HepG2 (cell line): Measurements from ENCODE around the gene BARX2. TPM values are rescaled to one million over a fixed set of nuclear protein-coding genes. Genes with fewer than 3 reads are reported as not detected.

ENCODE experiments used
- ASH2L ChIP-seq: fragments of 300-600, 200-600 bp; sonication (generic); IDR thresholded peaks from 2 replicates; pipeline ENCODE4 v1.7.0; 2017; ENCODE audit warnings: low read depth, mild to moderate bottlenecking, moderate library complexity, mixed read lengths, low read length; ENCODE audit not compliant: insufficient read length
- CENPBD1 ChIP-seq: sonication (generic); formaldehyde crosslinking; IDR thresholded peaks from 2 replicates; pipeline ENCODE4 v1.8.0; 2022; ENCODE audit warnings: missing genetic modification reagents, low read depth, mild to moderate bottlenecking, borderline replicate concordance
- CHD2 ChIP-seq: IDR thresholded peaks from 2 replicates; pipeline ENCODE4 v1.6.1; 2011; ENCODE audit warnings: low read depth, low read length, improper control_type of control experiment
- DMAP1 ChIP-seq: IDR thresholded peaks from 2 replicates; pipeline ENCODE4 v1.6.1; 2016
- ELF1 ChIP-seq: sonication (generic); formaldehyde crosslinking; IDR thresholded peaks from 2 replicates; pipeline ENCODE4 v1.4.0; 2020; ENCODE audit warnings: missing genetic modification reagents
- GTF2F1 ChIP-seq: fragments of 150-350 bp; IDR thresholded peaks from 2 replicates; pipeline ENCODE4 v1.6.1; 2014; ENCODE audit warnings: low read length
- HDAC2 ChIP-seq: sonication (generic); formaldehyde crosslinking; IDR thresholded peaks from 2 replicates; pipeline ENCODE4 v1.4.0; 2020; ENCODE audit warnings: missing genetic modification reagents
- HNF4A ChIP-seq: sonication (generic); formaldehyde crosslinking; IDR thresholded peaks from 2 replicates; pipeline ENCODE4 v1.4.0; 2020; ENCODE audit warnings: missing genetic modification reagents
- HNRNPK ChIP-seq: fragments of 200-400 bp; formaldehyde crosslinking; IDR thresholded peaks from 2 replicates; pipeline ENCODE4 v1.6.1; 2018; ENCODE audit warnings: low read length, low read depth, moderate library complexity, mild to moderate bottlenecking; ENCODE audit not compliant: poor library complexity, severe bottlenecking
- HOXA9 ChIP-seq: sonication (generic); formaldehyde crosslinking; IDR thresholded peaks from 2 replicates; pipeline ENCODE4 v1.8.1; 2022; ENCODE audit warnings: missing genetic modification reagents, mild to moderate bottlenecking, moderate library complexity, borderline replicate concordance
- MATR3 ChIP-seq: sonication (generic); formaldehyde crosslinking; IDR thresholded peaks from 2 replicates; pipeline ENCODE4 v1.4.0; 2020; ENCODE audit warnings: missing genetic modification reagents
- MIXL1 ChIP-seq: IDR thresholded peaks from 2 replicates; pipeline ENCODE4 v1.6.1; 2016
- MXD1 ChIP-seq: sonication (generic); formaldehyde crosslinking; IDR thresholded peaks from 2 replicates; pipeline ENCODE4 v1.4.0; 2020; ENCODE audit warnings: mild to moderate bottlenecking, missing genetic modification reagents
- MXD4 ChIP-seq: IDR thresholded peaks from 2 replicates; pipeline ENCODE4 v1.6.1; 2016; ENCODE audit warnings: mild to moderate bottlenecking, missing biosample characterization, missing genetic modification reagents
- NR2F1 ChIP-seq, 2 experiments: fragments of 450-650 bp in 1 of 2; formaldehyde crosslinking in 1 of 2; IDR thresholded peaks; 2 replicates each; pipeline versions ENCODE4 v1.5.0 to v1.6.1; 2016 to 2020; ENCODE audit warnings: mild to moderate bottlenecking in 1 of 2, missing compliant biosample characterization in 1 of 2, missing genetic modification reagents in 1 of 2, moderate library complexity in 1 of 2
- PAF1 ChIP-seq: IDR thresholded peaks from 2 replicates; pipeline ENCODE4 v1.6.1; 2016; ENCODE audit warnings: missing genetic modification reagents, missing compliant biosample characterization
- PCBP1 ChIP-seq: fragments of 200-400 bp; formaldehyde crosslinking; IDR thresholded peaks from 2 replicates; pipeline ENCODE4 v1.6.1; 2017; ENCODE audit warnings: mild to moderate bottlenecking, low read depth, low read length, borderline replicate concordance
- POLR2A ChIP-seq, 2 experiments: IDR thresholded peaks; 2 replicates each; pipeline ENCODE4 v1.6.1; 2011; ENCODE audit warnings: low read depth in 2 of 2, low read length in 2 of 2, mild to moderate bottlenecking in 1 of 2, moderate library complexity in 1 of 2; ENCODE audit not compliant: insufficient read depth in 1 of 2
- POLR2G ChIP-seq: fragments of 200-400 bp; formaldehyde crosslinking; IDR thresholded peaks from 2 replicates; pipeline ENCODE4 v1.6.1; 2018; ENCODE audit warnings: mild to moderate bottlenecking, low read depth, low read length, moderate library complexity
- PPARG ChIP-seq: conservative IDR thresholded peaks from 2 replicates; pipeline ENCODE4 v1.6.1; 2016; ENCODE audit warnings: missing biosample characterization, missing genetic modification reagents
- RARA ChIP-seq: IDR thresholded peaks from 2 replicates; pipeline ENCODE4 v1.6.1; 2016; ENCODE audit warnings: missing genetic modification reagents, missing compliant biosample characterization
- RFX1 ChIP-seq: fragments of 450-650 bp; IDR thresholded peaks from 2 replicates; pipeline ENCODE4 v1.6.1; 2017
- SMAD9 ChIP-seq: sonication (generic); formaldehyde crosslinking; IDR thresholded peaks from 2 replicates; pipeline ENCODE4 v1.5.1; 2020; ENCODE audit warnings: mild to moderate bottlenecking, missing genetic modification reagents
- SOX5 ChIP-seq: IDR thresholded peaks from 2 replicates; pipeline ENCODE4 v1.6.1; 2016; ENCODE audit warnings: borderline replicate concordance
- SRSF1 ChIP-seq: fragments of 200-400 bp; formaldehyde crosslinking; optimal IDR thresholded peaks from 2 replicates; pipeline ENCODE3; 2017; ENCODE audit warnings: mild to moderate bottlenecking, low read depth, low read length, moderate library complexity
- TFE3 ChIP-seq: IDR thresholded peaks from 2 replicates; pipeline ENCODE4 v1.6.1; 2016
- YY1 ChIP-seq: IDR thresholded peaks from 2 replicates; pipeline ENCODE4 v1.6.1; 2011; ENCODE audit warnings: low read length, low read depth, moderate library complexity, mild to moderate bottlenecking; ENCODE audit not compliant: insufficient read depth, insufficient replicate concordance
- ZBTB21 ChIP-seq: sonication (generic); formaldehyde crosslinking; IDR thresholded peaks from 2 replicates; pipeline ENCODE4 v1.4.0; 2020; ENCODE audit warnings: missing genetic modification reagents
- ZEB1 ChIP-seq: IDR thresholded peaks from 2 replicates; pipeline ENCODE4 v1.6.1; 2012; ENCODE audit warnings: mild to moderate bottlenecking, low read depth, inconsistent platforms; ENCODE audit not compliant: insufficient replicate concordance
- ZFP1 ChIP-seq: IDR thresholded peaks from 2 replicates; pipeline ENCODE4 v1.6.1; 2016
- ZNF264 ChIP-seq: sonication (generic); formaldehyde crosslinking; IDR thresholded peaks from 2 replicates; pipeline ENCODE4 v1.4.0; 2020; ENCODE audit warnings: missing genetic modification reagents
- ZNF737 ChIP-seq: sonication (generic); formaldehyde crosslinking; IDR thresholded peaks from 2 replicates; pipeline ENCODE4 v1.5.0; 2020; ENCODE audit warnings: missing genetic modification reagents, mild to moderate bottlenecking, borderline replicate concordance
- ZNF850 ChIP-seq: sonication (generic); formaldehyde crosslinking; conservative IDR thresholded peaks from 2 replicates; pipeline ENCODE4 v1.9.0; 2021; ENCODE audit warnings: mild to moderate bottlenecking, missing genetic modification reagents
- ZNF878 ChIP-seq: sonication (generic); formaldehyde crosslinking; IDR thresholded peaks from 2 replicates; pipeline ENCODE4 v1.8.1; 2023; ENCODE audit warnings: mild to moderate bottlenecking, missing genetic modification reagents, moderate library complexity
- polyA plus RNA-seq, 8 experiments: library from polyadenylated mRNA; depleted of rRNA in 3 of 8; stranded (reverse) in 7 of 8; unstranded in 1 of 8; fragments of >200 nt; fragmentation: Illumina TruSeq in 4 of 8; extraction: Trizol in 4 of 8; gene quantifications; 2 replicates each; pipeline versions ENCODE4 v1.2.1 to v1.2.3, GENCODE V29; 2011 to 2016; ENCODE audit warnings: low read depth in 4 of 8, missing spikeins in 1 of 8, mixed read lengths in 1 of 8; ENCODE audit not compliant: insufficient read depth in 1 of 8
- total RNA-seq, 5 experiments: library from RNA; depleted of rRNA; stranded (reverse); fragments of >200 nt; fragmentation: Illumina TruSeq; extraction: Trizol; gene quantifications; 2 replicates each; pipeline ENCODE4 v1.2.3, GENCODE V29; 2016; ENCODE audit warnings: low read depth in 1 of 5

Gene BARX2
- total and polyA plus RNA-seq, 2 of the 13 experiments (the other 11 are each of a cell fraction or from before 2014, with no cell fraction given), result not detected

- TF ChIP-seq RFX1, result no peak
- TF ChIP-seq HDAC2 (CRISPR knock-in tag), result 0 out of 2 replicates have a peak, but pooled peaks have one; percentile 35
- TF ChIP-seq POLR2G, result no peak
- no peak for TF ChIP-seq MIXL1 (CRISPR knock-in tag)
- no peak for TF ChIP-seq HOXA9 (CRISPR knock-in tag)
- no peak for TF ChIP-seq ZFP1
- no peak for TF ChIP-seq POLR2A (IDR thresholded peaks at IDR 0.05; ENCODE audit: insufficient read depth in 1 of 2, low read depth in 2 of 2, low read length in 2 of 2)
- TF ChIP-seq YY1, result no peak
- TF ChIP-seq ZBTB21, result no peak
- TF ChIP-seq ZEB1, result no peak
- TF ChIP-seq SMAD9 (CRISPR knock-in tag), result no peak
- TF ChIP-seq HNRNPK, result no peak
- no peak for TF ChIP-seq MXD1 (CRISPR knock-in tag)
- TF ChIP-seq GTF2F1, result no peak
- TF ChIP-seq NR2F1 (CRISPR knock-in tag; IDR thresholded peaks at IDR 0.05), result peak; percentile 20 to 78; a peak in 2 of 4 replicates
- no peak for TF ChIP-seq MATR3
- TF ChIP-seq TFE3 (CRISPR knock-in tag), result no peak
- no peak for TF ChIP-seq PAF1
- TF ChIP-seq CHD2, result no peak
- no peak for TF ChIP-seq ZNF737 (CRISPR knock-in tag)
- TF ChIP-seq HNF4A (CRISPR knock-in tag), result peak; percentile 72
- TF ChIP-seq PPARG (CRISPR knock-in tag), result 0 out of 2 replicates have a peak, but pooled peaks have one; percentile 28
- TF ChIP-seq ASH2L, result no peak
- no peak for TF ChIP-seq ZNF850 (CRISPR knock-in tag)
- TF ChIP-seq DMAP1 (CRISPR knock-in tag), result no peak
- no peak for TF ChIP-seq ZNF878 (CRISPR knock-in tag)
- no peak for TF ChIP-seq SRSF1
- no peak for TF ChIP-seq CENPBD1 (CRISPR knock-in tag)
- no peak for TF ChIP-seq MXD4
- no peak for TF ChIP-seq PCBP1
- peak; percentile 30; the same call in 1 of the 2 replicates for TF ChIP-seq ZNF264
- TF ChIP-seq RARA (CRISPR knock-in tag), result peak; percentile 61
- TF ChIP-seq ELF1 (CRISPR knock-in tag), result no peak
- TF ChIP-seq SOX5 (CRISPR knock-in tag), result peak; percentile 65; the same call in 1 of the 2 replicates
These were observed 51.7 kb downstream of the BARX2 start (continued) for GRCh38 chr11:129427376-129427775.
